ENCODE results near the gene TMEM53. TPM values are rescaled to one million over a fixed set of nuclear protein-coding genes. Genes with fewer than 3 reads are reported as not detected.

Gene TMEM53
- total RNA-seq, 1 experiment from 2014 or later = 6.2 TPM

- 100% methylated on average over 3 of the region's 6 CpGs for WGBS (ENCODE audit: extremely low coverage, insufficient read length, low lambda C conversion rate)
These were observed 31.2 kb upstream of the TMEM53 start for GRCh38 chr1:44705470-44705869.

More at GRCh38 chr1:44705470-44705869, 31.2 kb upstream of the TMEM53 start:
- no peak overlapping the region for H3K56ac ChIP-seq (ENCODE audit: insufficient read length, low read depth, low read length)
- H3K4me1 Mint-ChIP-seq = peaks cover 17% of the 10 kb centered on the region in 2 experiments
- no peak overlapping the region for H3K27ac ChIP-seq (ENCODE audit: insufficient read length, low read depth, low read length)
- H3K23me2 ChIP-seq (ENCODE audit: insufficient read length, low read depth, low read length, poor library complexity, severe bottlenecking) = no peaks in the 10 kb centered on the region
- H3K9ac ChIP-seq (ENCODE audit: extremely low read depth, insufficient read length, low read length) = no peak overlapping the region
- no peak overlapping the region for H3K23ac ChIP-seq (ENCODE audit: insufficient read length, low read depth, low read length)
- no peak overlapping the region for H2AFZ ChIP-seq (ENCODE audit: low read length)
- no peaks in the 10 kb centered on the region for H3K27me3 ChIP-seq (ENCODE audit: insufficient read depth, low read length)
- peaks cover 0 to 12% (median 0%) of the 10 kb centered on the region in 3 experiments; a peak in 4 of 7 replicates for H3K36me3 Mint-ChIP-seq (ENCODE audit: insufficient read depth in 1 of 3, low read depth in 3 of 3)
- no peaks in the 10 kb centered on the region for H4K20me1 ChIP-seq (ENCODE audit: control insufficient read depth, insufficient read depth, insufficient read length)
- H3K27ac Mint-ChIP-seq = peak overlapping the region in 2 of 3 experiments; percentile 3 to 26; a peak in 1 of 7 replicates
- no peak overlapping the region for H2BK12ac ChIP-seq (ENCODE audit: insufficient read length, low read depth, low read length)
- H4K5ac ChIP-seq (ENCODE audit: insufficient read length, low read depth, low read length) = no peak overlapping the region
- H3K14ac ChIP-seq (ENCODE audit: insufficient read depth, low read length) = no peak overlapping the region
- no peak overlapping the region for H4K91ac ChIP-seq (ENCODE audit: insufficient read length, low read depth, low read length)
- no peaks in the 10 kb centered on the region for H3K4me1 ChIP-seq (ENCODE audit: insufficient read depth, low read length)
- no peak overlapping the region for H2BK5ac ChIP-seq (ENCODE audit: insufficient read length, low read length)
- no peak overlapping the region for H2BK15ac ChIP-seq (ENCODE audit: low read depth, low read length)
- H2BK20ac ChIP-seq (ENCODE audit: low read depth, low read length, poor library complexity, severe bottlenecking) = no peak overlapping the region
- no peak overlapping the region for H3K4me2 ChIP-seq (ENCODE audit: insufficient read depth, insufficient read length, low read length)
- H3K9me3 ChIP-seq (ENCODE audit: control insufficient read depth, low read depth, low read length) = no peaks in the 10 kb centered on the region
- TF ChIP-seq, protein P1, sequence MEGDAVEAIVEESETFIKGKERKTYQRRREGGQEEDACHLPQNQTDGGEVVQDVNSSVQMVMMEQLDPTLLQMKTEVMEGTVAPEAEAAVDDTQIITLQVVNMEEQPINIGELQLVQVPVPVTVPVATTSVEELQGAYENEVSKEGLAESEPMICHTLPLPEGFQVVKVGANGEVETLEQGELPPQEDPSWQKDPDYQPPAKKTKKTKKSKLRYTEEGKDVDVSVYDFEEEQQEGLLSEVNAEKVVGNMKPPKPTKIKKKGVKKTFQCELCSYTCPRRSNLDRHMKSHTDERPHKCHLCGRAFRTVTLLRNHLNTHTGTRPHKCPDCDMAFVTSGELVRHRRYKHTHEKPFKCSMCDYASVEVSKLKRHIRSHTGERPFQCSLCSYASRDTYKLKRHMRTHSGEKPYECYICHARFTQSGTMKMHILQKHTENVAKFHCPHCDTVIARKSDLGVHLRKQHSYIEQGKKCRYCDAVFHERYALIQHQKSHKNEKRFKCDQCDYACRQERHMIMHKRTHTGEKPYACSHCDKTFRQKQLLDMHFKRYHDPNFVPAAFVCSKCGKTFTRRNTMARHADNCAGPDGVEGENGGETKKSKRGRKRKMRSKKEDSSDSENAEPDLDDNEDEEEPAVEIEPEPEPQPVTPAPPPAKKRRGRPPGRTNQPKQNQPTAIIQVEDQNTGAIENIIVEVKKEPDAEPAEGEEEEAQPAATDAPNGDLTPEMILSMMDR (conservative IDR thresholded peaks at IDR 0.05) = no peak
- H2BK120ac ChIP-seq (ENCODE audit: low read depth, low read length, poor library complexity, severe bottlenecking) = no peak overlapping the region
- no peak overlapping the region; a peak in 1 of 5 replicates for H3K4me3 Mint-ChIP-seq
- no peaks in the 10 kb centered on the region for H3K79me1 ChIP-seq (ENCODE audit: insufficient read depth, low read depth, low read length, poor library complexity, severe bottlenecking)
- no peaks in the 10 kb centered on the region for H3K79me2 ChIP-seq (ENCODE audit: insufficient read depth, low read length)
- DNase-seq = no peak
- H3K4ac ChIP-seq (ENCODE audit: low read depth, low read length) = no peak overlapping the region
- H3T11ph ChIP-seq (ENCODE audit: low read length) = no peak overlapping the region
- peaks cover 2% of the 10 kb centered on the region; the same call in 1 of the 2 replicates for H3K27me3 Mint-ChIP-seq (ENCODE audit: low read depth)
- H3K18ac ChIP-seq (ENCODE audit: insufficient read length, low read depth, low read length) = no peak overlapping the region
- no peak overlapping the region for H2AK5ac ChIP-seq (ENCODE audit: insufficient read length, low read length)
- no peak overlapping the region for H4K8ac ChIP-seq (replicated peaks; ENCODE audit: insufficient read length, low read depth, low read length)
- H3K9me3 Mint-ChIP-seq = peaks cover 11 to 14% of the 10 kb centered on the region in 2 experiments
